ENCODE measurements around the gene TVP23A. TPM values are rescaled to one million over a fixed set of nuclear protein-coding genes. Genes with fewer than 3 reads are reported as not detected.
"Not testable (repeated sequence)": the region's sequence is repeated elsewhere in the genome, so short reads cannot be mapped to it uniquely, and the experiment has no call there.

The TVP23A gene
- total and polyA plus RNA-seq, 12 donors, result 0.17 to 9.8 (median 0.68) TPM; not detected in 1

- intact Hi-C loops (cut with DNase I), result no loop called here
Observed at GRCh38 chr16:10805334-10805733, 13.3 kb downstream of the TVP23A start.

GRCh38 chr16:10799736-10800135 is 18.9 kb downstream of the TVP23A start:
- Histone ChIP-seq H3K27me3 (no peaks in the 10 kb centered on the region), H3K9me3 (replicated peaks in 1 of 3) (no peaks in the 10 kb centered on the region), H3K4me3 (no peak overlapping the region), H3K27ac (no peak overlapping the region), H3K36me3 (replicated peaks in 1 of 2) (no peaks in the 10 kb centered on the region), H3K4me1 (replicated peaks in 1 of 2) (no peaks in the 10 kb centered on the region)
- no peak for DNase-seq
- TF ChIP-seq POLR2A (IDR thresholded peaks at IDR 0.05), result no peak
- TF ChIP-seq, protein P1, sequence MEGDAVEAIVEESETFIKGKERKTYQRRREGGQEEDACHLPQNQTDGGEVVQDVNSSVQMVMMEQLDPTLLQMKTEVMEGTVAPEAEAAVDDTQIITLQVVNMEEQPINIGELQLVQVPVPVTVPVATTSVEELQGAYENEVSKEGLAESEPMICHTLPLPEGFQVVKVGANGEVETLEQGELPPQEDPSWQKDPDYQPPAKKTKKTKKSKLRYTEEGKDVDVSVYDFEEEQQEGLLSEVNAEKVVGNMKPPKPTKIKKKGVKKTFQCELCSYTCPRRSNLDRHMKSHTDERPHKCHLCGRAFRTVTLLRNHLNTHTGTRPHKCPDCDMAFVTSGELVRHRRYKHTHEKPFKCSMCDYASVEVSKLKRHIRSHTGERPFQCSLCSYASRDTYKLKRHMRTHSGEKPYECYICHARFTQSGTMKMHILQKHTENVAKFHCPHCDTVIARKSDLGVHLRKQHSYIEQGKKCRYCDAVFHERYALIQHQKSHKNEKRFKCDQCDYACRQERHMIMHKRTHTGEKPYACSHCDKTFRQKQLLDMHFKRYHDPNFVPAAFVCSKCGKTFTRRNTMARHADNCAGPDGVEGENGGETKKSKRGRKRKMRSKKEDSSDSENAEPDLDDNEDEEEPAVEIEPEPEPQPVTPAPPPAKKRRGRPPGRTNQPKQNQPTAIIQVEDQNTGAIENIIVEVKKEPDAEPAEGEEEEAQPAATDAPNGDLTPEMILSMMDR (IDR thresholded peaks at IDR 0.05), result no peak
- WGBS, 4 donors, result 62 to 92% (median 84%) methylated on average over 3 of the region's 3 CpGs
- intact Hi-C loops (cut with DNase I), result no loop called here

More at GRCh38 chr16:10805334-10805733, 13.3 kb downstream of the TVP23A start:
- no peak for DNase-seq
- Histone ChIP-seq H3K4me1 (replicated peaks in 1 of 2) (no peaks in the 10 kb centered on the region), H3K27me3 (no peaks in the 10 kb centered on the region), H3K27ac (no peak overlapping the region), H3K9me3 (replicated peaks in 1 of 3) (no peaks in the 10 kb centered on the region), H3K4me3 (no peak overlapping the region), H3K36me3 (replicated peaks in 1 of 2) (no peaks in the 10 kb centered on the region)
- WGBS, 4 donors, result 50 to 60% (median 58%) methylated on average over 8 to 9 of the region's 9 CpGs
- TF ChIP-seq, protein P1 (IDR thresholded peaks at IDR 0.05), result no peak
- TF ChIP-seq POLR2A (IDR thresholded peaks at IDR 0.05), result no peak

DNA sequence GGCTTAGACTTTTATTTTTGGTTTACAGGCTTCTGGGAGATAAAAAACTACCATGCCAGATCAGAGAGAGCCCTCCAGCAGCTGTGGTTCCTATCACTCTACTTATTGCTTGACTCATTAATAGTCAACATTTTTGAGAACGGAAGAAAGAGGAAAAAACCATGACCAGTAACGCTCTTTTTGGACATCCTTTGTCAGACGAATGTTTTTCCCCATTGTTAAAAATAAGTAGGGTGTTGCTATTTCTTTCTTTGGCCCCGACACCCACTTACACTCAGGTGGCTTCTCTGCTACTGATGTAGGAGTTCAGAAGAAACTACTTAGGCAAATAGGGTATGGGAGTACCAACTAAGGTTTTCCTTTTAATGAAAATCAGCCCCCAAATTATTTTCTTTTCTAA is 27.5 kb downstream of the TVP23A start:
- no peaks in the 10 kb centered on the region for H3K36me3 ChIP-seq (replicated peaks in 1 of 2)
- 73 to 85% (median 77%) methylated on average over 4 of the region's 4 CpGs for WGBS, 4 donors
- TF ChIP-seq, protein P1 (IDR thresholded peaks at IDR 0.05), result no peak
- no peak for TF ChIP-seq POLR2A (IDR thresholded peaks at IDR 0.05)

GRCh38 chr16:10788630-10789029 is 30.0 kb downstream of the TVP23A start:
- H3K27me3 ChIP-seq; intact Hi-C loops (cut with DNase I); H3K27ac ChIP-seq; H3K4me1 ChIP-seq (replicated peaks in 1 of 2); H3K36me3 ChIP-seq (replicated peaks in 1 of 2); DNase-seq; H3K4me3 ChIP-seq; H3K9me3 ChIP-seq (replicated peaks in 1 of 3): not testable (repeated sequence)
- WGBS, 4 donors, result 72 to 83% (median 74%) methylated on average over 3 to 4 of the region's 4 CpGs

More for the DNA sequence above, 27.5 kb downstream of the TVP23A start:
- no peaks in the 10 kb centered on the region for H3K4me1 ChIP-seq (replicated peaks in 1 of 2)
- H3K9me3 ChIP-seq (replicated peaks in 1 of 3), result no peaks in the 10 kb centered on the region
- no peaks in the 10 kb centered on the region for H3K27me3 ChIP-seq
- intact Hi-C loops (cut with DNase I), result no loop called here
- DNase-seq, result no peak
- H3K27ac ChIP-seq, result no peak overlapping the region
- H3K4me3 ChIP-seq, result no peak overlapping the region

DNA sequence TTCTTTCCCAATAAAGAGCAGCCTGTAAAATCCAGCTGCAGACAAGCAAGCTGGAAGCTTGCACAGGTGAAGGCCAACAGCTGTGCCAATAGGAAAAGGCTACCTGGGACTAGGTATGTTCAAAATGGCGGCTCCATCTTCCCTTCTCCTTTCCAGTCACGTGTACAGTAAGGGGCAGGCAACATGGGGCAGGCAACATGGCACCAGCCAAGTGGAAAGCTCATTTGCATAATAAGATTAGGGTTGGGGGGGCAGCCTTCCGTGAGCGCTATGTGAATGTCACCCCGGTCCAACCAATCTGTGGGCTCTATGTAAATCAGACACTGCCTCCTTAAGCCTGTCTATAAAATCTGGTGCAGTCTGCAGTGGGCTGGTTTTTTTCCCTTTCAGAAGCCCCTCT is 31.3 kb downstream of the TVP23A start:
- H3K9me3 ChIP-seq (replicated peaks in 1 of 3), result no peaks in the 10 kb centered on the region
- no peak for TF ChIP-seq POLR2A (IDR thresholded peaks at IDR 0.05)
- no peaks in the 10 kb centered on the region for H3K4me1 ChIP-seq (replicated peaks in 1 of 2)
- H3K27ac ChIP-seq, result no peak overlapping the region
- H3K36me3 ChIP-seq (replicated peaks in 1 of 2), result no peaks in the 10 kb centered on the region
- no peak overlapping the region for H3K4me3 ChIP-seq
- WGBS, 4 donors, result 86 to 92% (median 89%) methylated on average over 5 of the region's 5 CpGs
- no peaks in the 10 kb centered on the region for H3K27me3 ChIP-seq
- DNase-seq, result no peak
- intact Hi-C loops (cut with DNase I), result no loop called here
